CD4-positive, alpha-beta T cell (primary cell): Measurements from ENCODE around the gene PRELID2. TPM values are rescaled to one million over a fixed set of nuclear protein-coding genes. Genes with fewer than 3 reads are reported as not detected.

ENCODE experiments used
- ATAC-seq: fragments of 200-7000 bp; cut with Tn5 transposase; one replicate; pipeline ENCODE4 v1.10.0; 2022; ENCODE audit warnings: mild to moderate bottlenecking; ENCODE audit not compliant: poor library complexity
- CTCF ChIA-PET: fragments of 350-600 bp; sonication (Branson Sonifier 250); formaldehyde crosslinking; loops from one replicate; lab custom pipeline; 2021; ENCODE audit warnings: antibody characterized with exemption, inconsistent platforms; lab: Charles Lee
- POLR2A ChIA-PET: fragments of 350-600 bp; sonication (Branson Sonifier 250); formaldehyde crosslinking; loops from one replicate; lab custom pipeline; 2021; ENCODE audit warnings: antibody characterized with exemption, inconsistent platforms; lab: Charles Lee
- DNase-seq, 14 experiments: peaks; one replicate each; pipeline ENCODE4 v3.0.0-alpha.2; 2013 to 2020; ENCODE audit warnings: mixed read lengths in 2 of 14
- H3K27ac ChIP-seq, 2 donors: one replicate each; pipeline versions ENCODE4 v1.5.1 to v1.7.0; 2013; ENCODE audit warnings: low read length in 2 of 2, low read depth in 1 of 2, mild to moderate bottlenecking in 1 of 2
- H3K27me3 ChIP-seq, 2 experiments: 1 replicate in 1 of 2; 2 replicates in 1 of 2; pipeline versions ENCODE4 v1.6.1 to v1.7.0; 2013; ENCODE audit warnings: low read length in 2 of 2, control low read depth in 1 of 2, mild to moderate bottlenecking in 1 of 2, moderate library complexity in 1 of 2; ENCODE audit not compliant: insufficient read depth in 2 of 2, control insufficient read depth in 1 of 2
- H3K36me3 ChIP-seq: one replicate; pipeline ENCODE4 v1.6.1; 2013; ENCODE audit warnings: low read length, control low read depth; ENCODE audit not compliant: insufficient read depth
- H3K4me1 ChIP-seq: one replicate; pipeline ENCODE4 v1.6.1; 2013; ENCODE audit warnings: low read length, control low read depth; ENCODE audit not compliant: insufficient read depth
- H3K4me3 ChIP-seq: one replicate; pipeline ENCODE4 v1.5.1; 2013; ENCODE audit warnings: mild to moderate bottlenecking, low read length, moderate library complexity
- H3K9me3 ChIP-seq, 2 experiments: 1 replicate in 1 of 2; 2 replicates in 1 of 2; pipeline versions ENCODE4 v1.6.1 to v1.7.0; 2013; ENCODE audit warnings: low read length in 2 of 2, mild to moderate bottlenecking in 2 of 2, control low read depth in 1 of 2, moderate library complexity in 1 of 2; ENCODE audit not compliant: control insufficient read depth in 1 of 2, insufficient read depth in 1 of 2
- H3K27ac Mint-ChIP-seq: one replicate; pipeline ENCODE4 v1.8.0; 2020; ENCODE audit warnings: mixed read lengths
- H3K27me3 Mint-ChIP-seq: one replicate; pipeline ENCODE4 v1.8.0; 2021; ENCODE audit warnings: mixed read lengths
- H3K36me3 Mint-ChIP-seq: one replicate; pipeline ENCODE4 v1.8.0; 2021; ENCODE audit warnings: low read depth, mixed read lengths
- H3K4me1 Mint-ChIP-seq: one replicate; pipeline ENCODE4 v1.8.0; 2021; ENCODE audit warnings: low read depth, mixed read lengths
- H3K4me3 Mint-ChIP-seq: one replicate; pipeline ENCODE4 v1.8.0; 2020; ENCODE audit warnings: mild to moderate bottlenecking, mixed read lengths
- H3K9me3 Mint-ChIP-seq: one replicate; pipeline ENCODE4 v1.8.0; 2020; ENCODE audit warnings: mixed read lengths
- CTCF ChIP-seq: fragments of 200-600 bp; IDR thresholded peaks from one replicate; pipeline ENCODE4 v1.8.0; 2022; ENCODE audit warnings: antibody characterized with exemption, mild to moderate bottlenecking
- intact Hi-C, 2 experiments: fragments of 100-400 bp; cut with DNase I in 1 of 2; cut with micrococcal nuclease in 1 of 2; formaldehyde crosslinking; loops; one replicate each; pipeline versions ENCODE4 v1.15.1 to v1.9.0; 2023 to 2025; cut with DNase I, micrococcal nuclease
- total RNA-seq, 174 experiments: library from RNA in 2 of 174; stranded (reverse) in 2 of 174; gene quantifications; one replicate each; pipeline ENCODE4 v1.2.3 and lab custom pipeline; 2021 to 2026

Gene PRELID2
- total RNA-seq, 2 experiments from 2014 or later = 0.44 to 0.56 TPM

- no peak for TF ChIP-seq CTCF
- H3K36me3 ChIP-seq = no peaks in the 10 kb centered on the region
- POLR2A ChIA-PET = no interaction called here
- H3K36me3 Mint-ChIP-seq = no peaks in the 10 kb centered on the region
- H3K4me1 Mint-ChIP-seq = peaks cover 13% of the 10 kb centered on the region
- H3K27ac ChIP-seq = no peak overlapping the region
- intact Hi-C loops = no loop called here
- no peaks in the 10 kb centered on the region for H3K9me3 Mint-ChIP-seq
- no peak overlapping the region for H3K27ac Mint-ChIP-seq
- H3K4me1 ChIP-seq = peaks cover 13% of the 10 kb centered on the region
- peak overlapping the region; percentile 68 for H3K4me3 Mint-ChIP-seq
- H3K27me3 ChIP-seq = peaks cover 3 to 6% of the 10 kb centered on the region in 2 experiments
- peak overlapping the region; percentile 53 for H3K4me3 ChIP-seq
- CTCF ChIA-PET = no interaction called here
- no peak for ATAC-seq
- DNase-seq = no peak
- H3K27me3 Mint-ChIP-seq = peaks cover 22% of the 10 kb centered on the region
- no peaks in the 10 kb centered on the region for H3K9me3 ChIP-seq
These were observed 702 bp upstream of the PRELID2 start for GRCh38 chr5:145835848-145836239.

DNA sequence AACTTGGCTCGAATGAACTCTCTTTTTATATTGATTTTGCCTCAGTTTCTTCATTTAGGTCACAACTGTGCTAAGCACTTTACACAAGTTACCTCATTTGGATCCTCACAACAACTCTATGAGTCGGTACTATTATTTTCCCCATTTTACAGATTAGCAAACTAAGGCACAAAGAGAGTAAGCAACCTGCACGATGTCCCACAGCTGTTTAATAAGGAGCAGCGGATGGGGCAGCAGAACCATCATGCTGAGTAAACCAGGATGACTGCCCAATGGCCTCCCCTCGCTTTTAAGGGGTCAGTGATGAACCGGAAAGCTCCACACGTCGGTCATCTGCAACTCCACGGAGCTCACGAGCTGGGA lies 607 bp downstream of the PRELID2 start:
- no peak overlapping the region for H3K27ac Mint-ChIP-seq
- no peak for ATAC-seq

DNA sequence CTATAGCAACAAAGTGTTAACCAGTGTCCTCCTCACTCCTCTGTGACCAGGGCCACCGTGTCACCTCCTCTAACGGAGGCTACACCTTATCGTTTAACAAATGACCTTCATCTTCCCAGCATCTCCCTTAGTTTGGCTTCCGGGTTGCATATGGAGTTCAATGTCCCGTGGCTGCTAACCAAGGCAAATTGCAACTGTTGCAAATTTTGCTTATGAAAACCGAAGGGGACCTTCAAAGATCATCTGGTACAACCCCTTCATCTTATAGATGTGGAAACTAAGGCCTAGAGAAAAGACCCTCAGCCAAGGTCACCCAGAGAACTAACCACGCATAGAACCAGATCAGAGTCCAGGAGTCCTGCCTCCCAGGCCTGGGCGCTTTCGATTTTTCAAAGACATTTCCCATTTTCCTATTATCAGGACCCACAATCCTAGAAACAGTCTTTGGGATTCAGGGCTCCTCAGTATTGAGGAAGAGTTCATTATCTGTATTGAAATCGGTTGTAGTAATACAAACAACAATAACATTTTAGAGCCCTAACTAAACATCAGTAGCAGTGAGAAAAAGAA lies 1.4 kb downstream of the PRELID2 start:
- no peaks in the 10 kb centered on the region for H3K36me3 Mint-ChIP-seq
- no peak for ATAC-seq

More for the DNA sequence above, 607 bp downstream of the PRELID2 start:
- Histone ChIP-seq H3K4me1 (peaks cover 13% of the 10 kb centered on the region), H3K27ac (no peak overlapping the region), H3K9me3 (no peaks in the 10 kb centered on the region), H3K27me3 (peaks cover 3 to 6% of the 10 kb centered on the region in 2 experiments), H3K4me3 (peak overlapping the region; percentile 53), H3K36me3 (no peaks in the 10 kb centered on the region)
- peak in 1 of 14 experiments; percentile 6 for DNase-seq
- intact Hi-C loops = no loop called here
- H3K4me3 Mint-ChIP-seq = peak overlapping the region; percentile 35
- no peak for TF ChIP-seq CTCF
- H3K36me3 Mint-ChIP-seq = no peaks in the 10 kb centered on the region
- H3K9me3 Mint-ChIP-seq = no peaks in the 10 kb centered on the region
- POLR2A ChIA-PET = no interaction called here
- peaks cover 22% of the 10 kb centered on the region for H3K27me3 Mint-ChIP-seq
- peaks cover 13% of the 10 kb centered on the region for H3K4me1 Mint-ChIP-seq
- CTCF ChIA-PET = no interaction called here

More for the DNA sequence above, 1.4 kb downstream of the PRELID2 start:
- H3K27ac ChIP-seq = no peak overlapping the region
- no peak for DNase-seq
- TF ChIP-seq CTCF = no peak
- no peaks in the 10 kb centered on the region for H3K9me3 ChIP-seq
- CTCF ChIA-PET = no interaction called here
- peaks cover 3 to 6% of the 10 kb centered on the region in 2 experiments for H3K27me3 ChIP-seq
- no peaks in the 10 kb centered on the region for H3K9me3 Mint-ChIP-seq
- peak overlapping the region; percentile 80 for H3K4me3 Mint-ChIP-seq
- no peak overlapping the region for H3K27ac Mint-ChIP-seq
- H3K4me1 ChIP-seq = peaks cover 13% of the 10 kb centered on the region
- H3K4me1 Mint-ChIP-seq = peaks cover 13% of the 10 kb centered on the region
- H3K4me3 ChIP-seq = no peak overlapping the region
- H3K27me3 Mint-ChIP-seq = peaks cover 22% of the 10 kb centered on the region
- no peaks in the 10 kb centered on the region for H3K36me3 ChIP-seq
- POLR2A ChIA-PET = no interaction called here
- intact Hi-C loops = no loop called here
